HUES6 (cell line): ENCODE results near the gene CDC26.
"Not testable (repeated sequence)": the region's sequence is repeated elsewhere in the genome, so short reads cannot be mapped to it uniquely, and the experiment has no call there.

Source experiments
- H3K27ac ChIP-seq: 2 replicates; pipeline ENCODE4 v1.7.0; 2013; ENCODE audit warnings: low read depth, mild to moderate bottlenecking, low read length, inconsistent platforms
- H3K27me3 ChIP-seq: 2 replicates; pipeline ENCODE4 v1.6.1; 2013; ENCODE audit warnings: low read length; ENCODE audit not compliant: control insufficient read depth, insufficient read depth
- H3K36me3 ChIP-seq: 2 replicates; pipeline ENCODE4 v1.6.1; 2013; ENCODE audit warnings: low read length; ENCODE audit not compliant: control insufficient read depth, insufficient read depth
- H3K4me1 ChIP-seq: 2 replicates; pipeline ENCODE4 v1.6.1; 2013; ENCODE audit warnings: low read length; ENCODE audit not compliant: control insufficient read depth, insufficient read depth
- H3K4me3 ChIP-seq: 2 replicates; pipeline ENCODE4 v1.5.1; 2013; ENCODE audit warnings: low read depth, low read length
- H3K9ac ChIP-seq: one replicate; pipeline ENCODE4 v1.6.1; 2013; ENCODE audit warnings: mild to moderate bottlenecking, low read length
- H3K9me3 ChIP-seq: 2 replicates; pipeline ENCODE4 v1.6.1; 2013; ENCODE audit warnings: low read depth, low read length; ENCODE audit not compliant: control insufficient read depth, insufficient read depth

CDC26 gene

GRCh38 chr9:113307396-113307975 lies 32.1 kb upstream of the CDC26 start:
- Histone ChIP-seq H3K4me3 (no peak overlapping the region), H3K9ac (no peak overlapping the region), H3K36me3 (no peaks in the 10 kb centered on the region), H3K27ac (no peak overlapping the region), H3K27me3 (no peaks in the 10 kb centered on the region), H3K4me1 (peaks cover 5% of the 10 kb centered on the region; the same call in 1 of the 2 replicates), H3K9me3 (no peaks in the 10 kb centered on the region)

GRCh38 chr9:113306566-113306965 lies 31.2 kb upstream of the CDC26 start:
- no peaks in the 10 kb centered on the region for H3K9me3 ChIP-seq
- H3K36me3 ChIP-seq, result no peaks in the 10 kb centered on the region
- no peak overlapping the region for H3K4me3 ChIP-seq
- H3K27me3 ChIP-seq, result no peaks in the 10 kb centered on the region
- H3K4me1 ChIP-seq, result peaks cover 5% of the 10 kb centered on the region; the same call in 1 of the 2 replicates
- H3K9ac ChIP-seq, result no peak overlapping the region
- H3K27ac ChIP-seq, result no peak overlapping the region

- H3K9me3 ChIP-seq, result no peaks in the 10 kb centered on the region
- no peak within 1 kb of the TSS for H3K27ac ChIP-seq
- no peaks in the 10 kb centered on the region for H3K27me3 ChIP-seq
- no peak within 1 kb of the TSS for H3K9ac ChIP-seq
- peaks cover 5% of the 10 kb centered on the region; the same call in 1 of the 2 replicates for H3K4me1 ChIP-seq
- no peak within 1 kb of the TSS for H3K4me3 ChIP-seq
- H3K36me3 ChIP-seq, result no peaks in the 10 kb centered on the region
Measured at GRCh38 chr9:113302792-113303418, 27.5 kb upstream of the CDC26 start, which contains the start of gene RNF183. Gene RNF183, minus strand, starts transcription at chr9:113303376. Its CDS starts 5,192 bp downstream, at chr9:113298184.

- no peak overlapping the region for H3K27ac ChIP-seq
- no peaks in the 10 kb centered on the region for H3K36me3 ChIP-seq
- no peak overlapping the region for H3K9ac ChIP-seq
- H3K27me3 ChIP-seq, result no peaks in the 10 kb centered on the region
- peaks cover 5% of the 10 kb centered on the region; the same call in 1 of the 2 replicates for H3K4me1 ChIP-seq
- no peaks in the 10 kb centered on the region for H3K9me3 ChIP-seq
- H3K4me3 ChIP-seq, result no peak overlapping the region
Measured at GRCh38 chr9:113301548-113301947, 26.2 kb upstream of the CDC26 start.

- no peaks in the 10 kb centered on the region for H3K9me3 ChIP-seq
- no peaks in the 10 kb centered on the region for H3K36me3 ChIP-seq
- no peak overlapping the region for H3K4me3 ChIP-seq
- H3K4me1 ChIP-seq, result peaks cover 5% of the 10 kb centered on the region; the same call in 1 of the 2 replicates
- no peak overlapping the region for H3K27ac ChIP-seq
- no peak overlapping the region for H3K9ac ChIP-seq
- no peaks in the 10 kb centered on the region for H3K27me3 ChIP-seq
Measured at GRCh38 chr9:113299800-113300292, 24.5 kb upstream of the CDC26 start.

- H3K9ac ChIP-seq, result no peak overlapping the region
- no peaks in the 10 kb centered on the region for H3K27me3 ChIP-seq
- H3K9me3 ChIP-seq, result no peaks in the 10 kb centered on the region
- H3K36me3 ChIP-seq, result no peaks in the 10 kb centered on the region
- no peak overlapping the region for H3K27ac ChIP-seq
- peaks cover 5% of the 10 kb centered on the region; the same call in 1 of the 2 replicates for H3K4me1 ChIP-seq
- H3K4me3 ChIP-seq, result no peak overlapping the region
Measured at GRCh38 chr9:113298924-113299770, 23.8 kb upstream of the CDC26 start.

GRCh38 chr9:113298311-113298710 lies 22.9 kb upstream of the CDC26 start:
- Histone ChIP-seq H3K27me3 (no peaks in the 10 kb centered on the region), H3K9ac (no peak overlapping the region), H3K4me1 (peaks cover 5% of the 10 kb centered on the region; the same call in 1 of the 2 replicates), H3K9me3 (no peaks in the 10 kb centered on the region), H3K4me3 (no peak overlapping the region), H3K36me3 (peaks cover 5% of the 10 kb centered on the region), H3K27ac (no peak overlapping the region)

- no peak overlapping the region for H3K4me3 ChIP-seq
- no peaks in the 10 kb centered on the region for H3K4me1 ChIP-seq
- no peaks in the 10 kb centered on the region for H3K27me3 ChIP-seq
- H3K36me3 ChIP-seq, result peaks cover 18% of the 10 kb centered on the region
- no peak overlapping the region for H3K9ac ChIP-seq
- no peaks in the 10 kb centered on the region for H3K9me3 ChIP-seq
- H3K27ac ChIP-seq, result no peak overlapping the region
Measured at GRCh38 chr9:113296796-113297558, 21.6 kb upstream of the CDC26 start.

- H3K27ac ChIP-seq, H3K27me3 ChIP-seq: not testable (repeated sequence)
Measured at GRCh38 chr9:113296247-113296646, 20.9 kb upstream of the CDC26 start.

GRCh38 chr9:113293285-113293878 lies 18.0 kb upstream of the CDC26 start:
- Histone ChIP-seq H3K9ac (no peak overlapping the region), H3K4me1 (no peaks in the 10 kb centered on the region), H3K4me3 (no peak overlapping the region), H3K9me3 (no peaks in the 10 kb centered on the region), H3K27me3 (no peaks in the 10 kb centered on the region), H3K27ac (no peak overlapping the region), H3K36me3 (peaks cover 54% of the 10 kb centered on the region)

More at GRCh38 chr9:113296247-113296646, 20.9 kb upstream of the CDC26 start:
- not testable (repeated sequence) for H3K9me3 ChIP-seq, H3K4me1 ChIP-seq, H3K4me3 ChIP-seq, H3K9ac ChIP-seq
- H3K36me3 ChIP-seq, result peaks cover 26% of the 10 kb centered on the region
